ENCODE measurements around the gene SEMA3E. TPM values are rescaled to one million over a fixed set of nuclear protein-coding genes. Genes with fewer than 3 reads are reported as not detected.

The SEMA3E gene
- total RNA-seq, 1 donor from 2014 or later: 0.27 TPM

GRCh38 chr7:83426325-83426724, 222.6 kb downstream of the SEMA3E start:
- TF ChIP-seq CTCF (IDR thresholded peaks at IDR 0.05; ENCODE audit: borderline replicate concordance): no peak
- peaks cover 5% of the 10 kb centered on the region for H3K27me3 ChIP-seq (ENCODE audit: low read depth)
- no peaks in the 10 kb centered on the region for H3K36me3 ChIP-seq
- no peak overlapping the region for H3K4me3 ChIP-seq
- no peaks in the 10 kb centered on the region for H3K9me3 ChIP-seq (replicated peaks)
- intact Hi-C loops (cut with micrococcal nuclease): no loop called here
- H3K4me1 ChIP-seq: no peaks in the 10 kb centered on the region
- DNase-seq: no peak
- H3K27ac ChIP-seq (replicated peaks): no peak overlapping the region

- intact Hi-C loops (cut with micrococcal nuclease): no loop called here
- no peak for TF ChIP-seq CTCF (IDR thresholded peaks at IDR 0.05; ENCODE audit: borderline replicate concordance)
- no peak for DNase-seq
- Histone ChIP-seq H3K27ac (replicated peaks) (no peak overlapping the region), H3K36me3 (no peaks in the 10 kb centered on the region), H3K4me1 (no peaks in the 10 kb centered on the region), H3K9me3 (replicated peaks) (no peaks in the 10 kb centered on the region), H3K4me3 (no peak overlapping the region), H3K27me3 (ENCODE audit: low read depth) (no peaks in the 10 kb centered on the region)
These were observed 229.9 kb downstream of the SEMA3E start for GRCh38 chr7:83419013-83419412.

GRCh38 chr7:83415840-83416239, 233.1 kb downstream of the SEMA3E start:
- TF ChIP-seq CTCF (IDR thresholded peaks at IDR 0.05; ENCODE audit: borderline replicate concordance): no peak
- no peaks in the 10 kb centered on the region for H3K4me1 ChIP-seq
- H3K27me3 ChIP-seq (ENCODE audit: low read depth): no peaks in the 10 kb centered on the region
- intact Hi-C loops (cut with micrococcal nuclease): no loop called here
- H3K9me3 ChIP-seq (replicated peaks): no peaks in the 10 kb centered on the region
- DNase-seq: no peak
- no peak overlapping the region for H3K4me3 ChIP-seq
- no peak overlapping the region for H3K27ac ChIP-seq (replicated peaks)
- no peaks in the 10 kb centered on the region for H3K36me3 ChIP-seq

GRCh38 chr7:83414947-83415346, 234.0 kb downstream of the SEMA3E start:
- Histone ChIP-seq H3K4me3 (no peak overlapping the region), H3K27ac (replicated peaks) (no peak overlapping the region), H3K4me1 (no peaks in the 10 kb centered on the region), H3K9me3 (replicated peaks) (no peaks in the 10 kb centered on the region), H3K36me3 (no peaks in the 10 kb centered on the region), H3K27me3 (ENCODE audit: low read depth) (no peaks in the 10 kb centered on the region)
- DNase-seq: no peak
- no peak for TF ChIP-seq CTCF (IDR thresholded peaks at IDR 0.05; ENCODE audit: borderline replicate concordance)
- intact Hi-C loops (cut with micrococcal nuclease): loop anchor here (5.0 kb wide), 1 partner anchor 242 kb away; no protein-coding TSS in a partner anchor

- H3K4me1 ChIP-seq: no peaks in the 10 kb centered on the region
- TF ChIP-seq CTCF (IDR thresholded peaks at IDR 0.05; ENCODE audit: borderline replicate concordance): no peak
These were observed 235.1 kb downstream of the SEMA3E start for GRCh38 chr7:83413831-83414230.

More at GRCh38 chr7:83413831-83414230, 235.1 kb downstream of the SEMA3E start:
- Histone ChIP-seq H3K27ac (replicated peaks) (no peak overlapping the region), H3K9me3 (replicated peaks) (no peaks in the 10 kb centered on the region), H3K36me3 (no peaks in the 10 kb centered on the region), H3K4me3 (no peak overlapping the region), H3K27me3 (ENCODE audit: low read depth) (no peaks in the 10 kb centered on the region)
- intact Hi-C loops (cut with micrococcal nuclease): loop anchor here (5.0 kb wide), 1 partner anchor 243 kb away; no protein-coding TSS in a partner anchor
- DNase-seq: no peak

All from left ventricle myocardium inferior (tissue), 1 donor.